BJ (cell line): Measurements from ENCODE around the gene IL17B. TPM values are rescaled to one million over a fixed set of nuclear protein-coding genes. Genes with fewer than 3 reads are reported as not detected.
A peak's percentile ranks its signal among the peaks of the same experiment; 100 is the strongest.

Experiments
- CTCF ChIA-PET: fragments of 350-600 bp; formaldehyde crosslinking; extraction: SDS; loops from one replicate; lab custom pipeline; 2021; ENCODE audit warnings: antibody characterized with exemption, inconsistent platforms; lab: Yijun Ruan, JAX
- POLR2A ChIA-PET: fragments of 300-600 bp; sonication (Branson Sonifier 250); formaldehyde crosslinking; extraction: SDS; loops from one replicate; lab custom pipeline; 2021; ENCODE audit warnings: antibody characterized with exemption; lab: Charles Lee
- DNase-seq: peaks from one replicate; pipeline ENCODE4 v3.0.0-alpha.2; 2011; ENCODE audit warnings: low read depth
- H3K27me3 ChIP-seq: 2 replicates; pipeline ENCODE4 v1.6.0; 2011; ENCODE audit warnings: low read length; ENCODE audit not compliant: control insufficient read depth, insufficient read depth
- H3K36me3 ChIP-seq: 2 replicates; pipeline ENCODE4 v1.5.1; 2011; ENCODE audit warnings: low read length; ENCODE audit not compliant: control insufficient read depth, insufficient read depth
- H3K4me3 ChIP-seq: 2 replicates; pipeline ENCODE4 v1.5.1; 2011; ENCODE audit warnings: low read depth, mild to moderate bottlenecking, control low read depth, low read length
- CTCF ChIP-seq: IDR thresholded peaks from 2 replicates; pipeline ENCODE4 v1.5.1; 2011; ENCODE audit warnings: low read depth, mild to moderate bottlenecking, control low read depth, inconsistent platforms, low read length, moderate library complexity; ENCODE audit not compliant: insufficient read depth
- polyA plus RNA-seq: library from polyadenylated mRNA; depleted of rRNA; stranded (reverse); fragments of >200 nt; gene quantifications from 2 replicates; pipeline ENCODE4 v1.2.3, GENCODE V29; 2011

IL17B gene
- polyA plus RNA-seq, 1 experiment: 0.90 TPM

- no peak overlapping the region for H3K4me3 ChIP-seq
- H3K36me3 ChIP-seq: no peaks in the 10 kb centered on the region
- no peaks in the 10 kb centered on the region for H3K27me3 ChIP-seq
- POLR2A ChIA-PET: no interaction called here
- TF ChIP-seq CTCF: no peak
- CTCF ChIA-PET: interaction anchor here (1.2 to 17.0 kb wide), 5 partner anchors 8 to 68 kb away, joined by 3 to 289 read pairs (median 70); no protein-coding TSS in a partner anchor
- no peak for DNase-seq
Measured at GRCh38 chr5:149374303-149374702, 4.8 kb downstream of the IL17B start.

GRCh38 chr5:149372932-149373331 lies 6.2 kb downstream of the IL17B start:
- Histone ChIP-seq H3K27me3 (no peaks in the 10 kb centered on the region), H3K36me3 (no peaks in the 10 kb centered on the region; the same call in 1 of the 2 replicates), H3K4me3 (no peak overlapping the region)
- no peak for DNase-seq
- POLR2A ChIA-PET: interaction anchor here (0.5 kb wide), 1 partner anchor 188 kb away, joined by 4 read pairs; no protein-coding TSS in a partner anchor
- CTCF ChIA-PET: interaction anchor here (0.8 to 17.0 kb wide), 14 partner anchors 9 to 246 kb away, joined by 3 to 289 read pairs (median 9); partner anchors contain the start of gene PCYOX1L
- no peak for TF ChIP-seq CTCF

- no peak for DNase-seq
- TF ChIP-seq CTCF: no peak
Measured at GRCh38 chr5:149372076-149372795, 6.9 kb downstream of the IL17B start.

GRCh38 chr5:149371296-149371962 lies 7.7 kb downstream of the IL17B start:
- ChIA-PET CTCF (interaction anchor here (0.6 to 17.0 kb wide), 35 partner anchors 8 to 1859 kb away, joined by 3 to 289 read pairs (median 5); partner anchors contain the start of genes GRPEL2 and PCYOX1L), POLR2A (no interaction called here)
- H3K36me3 ChIP-seq: no peaks in the 10 kb centered on the region; the same call in 1 of the 2 replicates
- H3K27me3 ChIP-seq: no peaks in the 10 kb centered on the region
- H3K4me3 ChIP-seq: no peak overlapping the region
- TF ChIP-seq CTCF: peak; percentile 88
- DNase-seq: no peak

More at GRCh38 chr5:149372076-149372795, 6.9 kb downstream of the IL17B start:
- H3K27me3 ChIP-seq: no peaks in the 10 kb centered on the region
- POLR2A ChIA-PET: interaction anchor here (0.5 kb wide), 1 partner anchor 189 kb away, joined by 4 read pairs; no protein-coding TSS in a partner anchor
- H3K4me3 ChIP-seq: no peak overlapping the region
- H3K36me3 ChIP-seq: no peaks in the 10 kb centered on the region; the same call in 1 of the 2 replicates
- CTCF ChIA-PET: interaction anchor here (0.7 to 17.0 kb wide), 35 partner anchors 7 to 246 kb away, joined by 3 to 289 read pairs (median 5); partner anchors contain the start of genes GRPEL2 and PCYOX1L

- H3K4me3 ChIP-seq: no peak overlapping the region
- POLR2A ChIA-PET: no interaction called here
- DNase-seq: no peak
Measured at GRCh38 chr5:149370878-149371277, 8.2 kb downstream of the IL17B start.

More at GRCh38 chr5:149370878-149371277, 8.2 kb downstream of the IL17B start:
- no peak for TF ChIP-seq CTCF
- no peaks in the 10 kb centered on the region; the same call in 1 of the 2 replicates for H3K36me3 ChIP-seq
- CTCF ChIA-PET: interaction anchor here (1.0 to 17.0 kb wide), 13 partner anchors 9 to 199 kb away, joined by 3 to 289 read pairs (median 10); partner anchors contain the start of gene PCYOX1L
- no peaks in the 10 kb centered on the region for H3K27me3 ChIP-seq
